Mucosa of rectum (tissue), 2 donors: ENCODE data around the gene HLCS.

ENCODE experiments used
- H3K27ac ChIP-seq, 2 donors: one replicate each; pipeline ENCODE4 v1.7.0; 2013; ENCODE audit warnings: inconsistent platforms in 2 of 2, low read depth in 2 of 2, low read length in 2 of 2
- H3K27me3 ChIP-seq, 2 donors: one replicate each; pipeline ENCODE4 v1.7.0; 2013; ENCODE audit warnings: low read length in 2 of 2; ENCODE audit not compliant: control insufficient read depth in 2 of 2, insufficient read depth in 2 of 2
- H3K36me3 ChIP-seq, 2 donors: one replicate each; pipeline ENCODE4 v1.7.0; 2013; ENCODE audit warnings: low read length in 2 of 2; ENCODE audit not compliant: control insufficient read depth in 2 of 2, insufficient read depth in 2 of 2
- H3K4me1 ChIP-seq, 2 donors: one replicate each; pipeline ENCODE4 v1.7.0; 2013; ENCODE audit warnings: low read length in 2 of 2, mild to moderate bottlenecking in 1 of 2; ENCODE audit not compliant: control insufficient read depth in 2 of 2, insufficient read depth in 2 of 2
- H3K4me3 ChIP-seq, 2 donors: one replicate each; pipeline ENCODE4 v1.7.0; 2013; ENCODE audit warnings: low read length in 2 of 2
- H3K9ac ChIP-seq, 2 donors: one replicate each; pipeline ENCODE4 v1.7.0; 2013; ENCODE audit warnings: low read length in 2 of 2, low read depth in 1 of 2, mild to moderate bottlenecking in 1 of 2
- H3K9me3 ChIP-seq, 2 donors: one replicate each; pipeline ENCODE4 v1.7.0; 2013; ENCODE audit warnings: low read length in 2 of 2; ENCODE audit not compliant: control insufficient read depth in 2 of 2
- donor health status: healthy.
- donor health status: Normal muscosa, but diverticular disease.

Gene HLCS

GRCh38 chr21:36861595-36862323, 104.7 kb downstream of the HLCS start:
- no peaks in the 10 kb centered on the region for H3K27me3 ChIP-seq
- H3K4me1 ChIP-seq, result peaks cover 3 to 4% of the 10 kb centered on the region in 2 donors

GRCh38 chr21:36860736-36861594, 105.5 kb downstream of the HLCS start:
- Histone ChIP-seq H3K4me3 (no peak overlapping the region), H3K9me3 (no peaks in the 10 kb centered on the region), H3K4me1 (peaks cover 3 to 4% of the 10 kb centered on the region in 2 donors), H3K27me3 (no peaks in the 10 kb centered on the region), H3K36me3 (no peaks in the 10 kb centered on the region), H3K9ac (no peak overlapping the region), H3K27ac (no peak overlapping the region)

More at GRCh38 chr21:36861595-36862323, 104.7 kb downstream of the HLCS start:
- H3K9me3 ChIP-seq, result no peaks in the 10 kb centered on the region
- no peaks in the 10 kb centered on the region for H3K36me3 ChIP-seq
- H3K4me3 ChIP-seq, result no peak overlapping the region
- no peak overlapping the region for H3K9ac ChIP-seq
- H3K27ac ChIP-seq, result no peak overlapping the region

- Histone ChIP-seq H3K9me3 (no peaks in the 10 kb centered on the region), H3K9ac (no peak overlapping the region), H3K27me3 (no peaks in the 10 kb centered on the region), H3K4me1 (peaks cover 3 to 4% of the 10 kb centered on the region in 2 donors), H3K4me3 (no peak overlapping the region), H3K27ac (peak overlapping the region; percentile 9 to 35), H3K36me3 (no peaks in the 10 kb centered on the region)
These were observed 106.5 kb downstream of the HLCS start for GRCh38 chr21:36859744-36860501.

- no peaks in the 10 kb centered on the region for H3K27me3 ChIP-seq
- H3K9me3 ChIP-seq, result no peaks in the 10 kb centered on the region
- peaks cover 3 to 4% of the 10 kb centered on the region in 2 donors for H3K4me1 ChIP-seq
- H3K36me3 ChIP-seq, result no peaks in the 10 kb centered on the region
- no peak overlapping the region for H3K27ac ChIP-seq
- no peak overlapping the region for H3K9ac ChIP-seq
- no peak overlapping the region for H3K4me3 ChIP-seq
These were observed 108.0 kb downstream of the HLCS start for GRCh38 chr21:36858320-36858957.

- Histone ChIP-seq H3K36me3 (no peaks in the 10 kb centered on the region), H3K9me3 (no peaks in the 10 kb centered on the region), H3K27ac (no peak overlapping the region), H3K9ac (no peak overlapping the region), H3K27me3 (no peaks in the 10 kb centered on the region), H3K4me3 (no peak overlapping the region), H3K4me1 (peaks cover 3 to 4% of the 10 kb centered on the region in 2 donors)
These were observed 109.8 kb downstream of the HLCS start for GRCh38 chr21:36856643-36857042.

- Histone ChIP-seq H3K9ac (no peak overlapping the region), H3K27ac (no peak overlapping the region), H3K27me3 (no peaks in the 10 kb centered on the region)
These were observed 112.1 kb downstream of the HLCS start for GRCh38 chr21:36854391-36854790.

GRCh38 chr21:36852864-36853263, 113.6 kb downstream of the HLCS start:
- no peak overlapping the region for H3K27ac ChIP-seq
- no peak overlapping the region for H3K9ac ChIP-seq
- H3K36me3 ChIP-seq, result no peaks in the 10 kb centered on the region
- H3K4me1 ChIP-seq, result no peaks in the 10 kb centered on the region
- no peak overlapping the region for H3K4me3 ChIP-seq
- H3K9me3 ChIP-seq, result no peaks in the 10 kb centered on the region
- no peaks in the 10 kb centered on the region for H3K27me3 ChIP-seq

More at GRCh38 chr21:36854391-36854790, 112.1 kb downstream of the HLCS start:
- Histone ChIP-seq H3K9me3 (no peaks in the 10 kb centered on the region), H3K4me1 (no peaks in the 10 kb centered on the region), H3K4me3 (no peak overlapping the region), H3K36me3 (no peaks in the 10 kb centered on the region)

- Histone ChIP-seq H3K4me3 (no peak overlapping the region), H3K4me1 (no peaks in the 10 kb centered on the region), H3K27ac (no peak overlapping the region), H3K9ac (no peak overlapping the region), H3K36me3 (no peaks in the 10 kb centered on the region), H3K9me3 (no peaks in the 10 kb centered on the region), H3K27me3 (no peaks in the 10 kb centered on the region)
These were observed 114.2 kb downstream of the HLCS start for GRCh38 chr21:36852293-36852692.

GRCh38 chr21:36851121-36851520, 115.3 kb downstream of the HLCS start:
- Histone ChIP-seq H3K4me3 (no peak overlapping the region), H3K4me1 (no peaks in the 10 kb centered on the region), H3K27ac (no peak overlapping the region), H3K9ac (no peak overlapping the region), H3K36me3 (no peaks in the 10 kb centered on the region), H3K27me3 (no peaks in the 10 kb centered on the region), H3K9me3 (no peaks in the 10 kb centered on the region)
